Measurements from ENCODE around the gene FCGR2B. TPM values are rescaled to one million over a fixed set of nuclear protein-coding genes. Genes with fewer than 3 reads are reported as not detected.

Gene FCGR2B
- total and polyA plus RNA-seq, 8 donors = 0.43 to 24.1 (median 0.64) TPM

DNA sequence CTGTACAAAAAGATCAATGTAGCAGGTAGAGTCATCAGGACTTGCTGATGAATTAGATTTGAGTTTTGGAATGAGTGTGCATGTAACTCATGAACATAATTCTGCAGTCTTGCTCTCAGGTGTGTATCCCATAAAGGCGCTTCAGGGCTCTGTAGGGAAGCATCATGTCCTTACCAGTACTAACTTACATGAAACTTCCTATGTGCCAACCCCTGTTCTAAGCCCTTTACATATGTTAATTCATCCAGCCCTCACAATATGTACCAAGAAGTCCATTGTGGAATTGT lies 56.3 kb downstream of the FCGR2B start:
- Histone ChIP-seq H3K4me3 (no peak overlapping the region), H3K36me3 (no peaks in the 10 kb centered on the region), H3K27ac (no peak overlapping the region), H3K9me3 (no peaks in the 10 kb centered on the region), H3K27me3 (peaks cover 0 to 72% of the 10 kb centered on the region in 2 donors), H3K4me1 (peaks cover 0 to 4% of the 10 kb centered on the region in 2 donors)
- TF ChIP-seq, protein P1, sequence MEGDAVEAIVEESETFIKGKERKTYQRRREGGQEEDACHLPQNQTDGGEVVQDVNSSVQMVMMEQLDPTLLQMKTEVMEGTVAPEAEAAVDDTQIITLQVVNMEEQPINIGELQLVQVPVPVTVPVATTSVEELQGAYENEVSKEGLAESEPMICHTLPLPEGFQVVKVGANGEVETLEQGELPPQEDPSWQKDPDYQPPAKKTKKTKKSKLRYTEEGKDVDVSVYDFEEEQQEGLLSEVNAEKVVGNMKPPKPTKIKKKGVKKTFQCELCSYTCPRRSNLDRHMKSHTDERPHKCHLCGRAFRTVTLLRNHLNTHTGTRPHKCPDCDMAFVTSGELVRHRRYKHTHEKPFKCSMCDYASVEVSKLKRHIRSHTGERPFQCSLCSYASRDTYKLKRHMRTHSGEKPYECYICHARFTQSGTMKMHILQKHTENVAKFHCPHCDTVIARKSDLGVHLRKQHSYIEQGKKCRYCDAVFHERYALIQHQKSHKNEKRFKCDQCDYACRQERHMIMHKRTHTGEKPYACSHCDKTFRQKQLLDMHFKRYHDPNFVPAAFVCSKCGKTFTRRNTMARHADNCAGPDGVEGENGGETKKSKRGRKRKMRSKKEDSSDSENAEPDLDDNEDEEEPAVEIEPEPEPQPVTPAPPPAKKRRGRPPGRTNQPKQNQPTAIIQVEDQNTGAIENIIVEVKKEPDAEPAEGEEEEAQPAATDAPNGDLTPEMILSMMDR (IDR thresholded peaks at IDR 0.05) = no peak
- ATAC-seq = no peak
- DNase-seq = no peak
- intact Hi-C loops (cut with DNase I) = no loop called here

DNA sequence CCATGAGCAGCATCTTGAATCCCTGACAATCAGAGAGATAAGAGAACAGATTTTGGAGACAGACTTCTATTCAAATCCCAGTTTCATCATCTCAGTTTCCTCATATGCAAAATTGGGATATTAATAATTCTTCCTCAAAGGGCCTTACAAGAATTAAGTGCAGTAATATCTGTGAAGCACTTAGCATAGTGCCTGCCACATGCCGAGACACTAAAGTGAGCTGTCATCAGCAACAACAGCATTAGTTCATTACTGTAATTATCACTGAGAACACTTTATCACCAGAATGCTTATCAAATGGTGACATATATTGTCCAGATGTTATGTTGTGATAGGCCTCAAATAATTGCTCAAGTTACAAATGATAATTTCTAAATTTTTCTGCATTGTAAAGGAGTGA lies 57.5 kb downstream of the FCGR2B start:
- Histone ChIP-seq H3K27me3 (peaks cover 3 to 72% of the 10 kb centered on the region in 2 donors), H3K4me1 (peaks cover 0 to 7% of the 10 kb centered on the region in 2 donors), H3K4me3 (no peak overlapping the region), H3K36me3 (no peaks in the 10 kb centered on the region), H3K9me3 (no peaks in the 10 kb centered on the region), H3K27ac (no peak overlapping the region)
- ATAC-seq (no peak), DNase-seq (no peak)
- TF ChIP-seq, protein P1 (IDR thresholded peaks at IDR 0.05) = no peak
- intact Hi-C loops (cut with DNase I) = no loop called here

DNA sequence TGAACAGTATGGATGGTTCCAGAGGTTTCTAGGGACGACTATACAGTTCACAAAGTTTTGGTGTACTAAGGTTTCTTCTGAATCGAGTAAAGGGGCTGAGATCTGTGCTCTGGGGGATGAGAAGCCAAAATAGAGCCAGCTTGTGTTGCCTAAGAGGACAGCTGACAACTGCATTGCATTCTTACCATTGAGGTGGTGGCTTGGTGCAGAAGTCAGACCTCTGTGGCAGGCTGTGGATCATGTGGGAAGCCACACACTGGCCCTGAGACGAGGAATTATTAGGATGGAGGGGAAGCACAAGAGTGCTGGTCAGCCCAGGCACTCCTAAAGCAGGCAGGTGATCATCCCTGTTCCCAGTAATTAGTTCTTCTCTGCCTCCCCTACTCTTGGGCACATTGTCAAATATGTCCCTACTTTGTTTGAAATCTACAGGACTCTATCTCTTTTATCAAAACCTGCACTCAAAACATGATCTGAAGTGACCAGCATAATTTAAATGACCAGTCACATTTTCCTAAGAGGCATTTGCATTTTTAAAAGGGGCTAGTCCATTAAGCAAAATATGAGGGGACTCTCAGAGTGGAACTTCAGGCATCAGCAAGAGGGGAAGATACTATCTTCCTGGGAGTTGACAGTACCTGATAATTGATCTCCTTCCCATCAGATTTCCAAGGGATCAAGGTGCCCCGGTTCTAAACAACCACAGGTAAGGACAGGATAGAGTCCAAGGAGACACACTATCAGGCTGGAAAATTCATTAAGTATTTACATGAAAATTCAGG lies 58.2 kb downstream of the FCGR2B start, which contains the start of gene FCRLB:
Gene FCRLB, plus strand, starts transcription at position 589 of the 782 bp plus-strand sequence. CDS start 1,129 bp downstream, outside the sequence.
- TF ChIP-seq, protein P1 (IDR thresholded peaks at IDR 0.05) = no peak
- H3K4me1 ChIP-seq = peaks cover 0 to 14% of the 10 kb centered on the region in 2 donors
- H3K36me3 ChIP-seq = no peaks in the 10 kb centered on the region
- ATAC-seq (no peak), DNase-seq (no peak)
- no peak within 1 kb of the TSS for H3K27ac ChIP-seq
- intact Hi-C loops (cut with DNase I) = no loop called here
- H3K9me3 ChIP-seq = no peaks in the 10 kb centered on the region
- peaks cover 3 to 72% of the 10 kb centered on the region in 2 donors for H3K27me3 ChIP-seq
- H3K4me3 ChIP-seq = no peak within 1 kb of the TSS

DNA sequence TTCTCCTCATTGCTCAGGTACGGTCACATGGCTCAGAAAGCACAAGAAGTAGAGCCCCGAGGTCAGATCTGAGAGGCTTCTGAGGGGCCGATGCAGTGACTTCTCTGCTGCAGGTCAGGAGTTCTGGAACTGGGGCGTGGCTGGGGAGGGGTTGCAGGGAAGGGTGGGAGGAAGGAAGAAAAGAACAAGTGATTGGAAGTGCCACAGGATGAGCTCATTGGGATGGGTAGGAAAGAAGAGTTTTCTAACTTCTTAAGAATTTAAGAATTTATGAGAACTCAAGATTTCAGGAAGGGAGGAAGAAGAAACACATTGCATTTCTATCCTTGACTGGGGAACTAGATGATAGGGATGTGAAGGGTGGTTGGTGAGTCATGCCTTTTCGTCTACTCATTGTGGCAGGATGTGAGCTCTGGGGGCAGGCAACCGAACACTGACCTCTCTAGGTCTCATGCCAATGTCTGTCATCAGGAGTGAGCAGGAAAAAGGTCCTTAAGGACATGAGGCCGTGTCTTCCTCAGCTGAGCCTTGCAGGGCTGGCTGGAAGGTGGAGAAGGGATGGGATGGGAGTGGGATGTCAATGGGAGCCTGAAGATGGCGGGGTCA lies 58.9 kb downstream of the FCGR2B start:
- Histone ChIP-seq H3K27ac (no peak overlapping the region), H3K36me3 (no peaks in the 10 kb centered on the region), H3K4me3 (no peak overlapping the region), H3K27me3 (peaks cover 3 to 72% of the 10 kb centered on the region in 2 donors), H3K4me1 (peaks cover 0 to 21% of the 10 kb centered on the region in 2 donors), H3K9me3 (no peaks in the 10 kb centered on the region)
- DNase-seq (peak in 1 of 4 donors; percentile 46), ATAC-seq (no peak)
- TF ChIP-seq, protein P1 (IDR thresholded peaks at IDR 0.05) = no peak
- intact Hi-C loops (cut with DNase I) = no loop called here

DNA sequence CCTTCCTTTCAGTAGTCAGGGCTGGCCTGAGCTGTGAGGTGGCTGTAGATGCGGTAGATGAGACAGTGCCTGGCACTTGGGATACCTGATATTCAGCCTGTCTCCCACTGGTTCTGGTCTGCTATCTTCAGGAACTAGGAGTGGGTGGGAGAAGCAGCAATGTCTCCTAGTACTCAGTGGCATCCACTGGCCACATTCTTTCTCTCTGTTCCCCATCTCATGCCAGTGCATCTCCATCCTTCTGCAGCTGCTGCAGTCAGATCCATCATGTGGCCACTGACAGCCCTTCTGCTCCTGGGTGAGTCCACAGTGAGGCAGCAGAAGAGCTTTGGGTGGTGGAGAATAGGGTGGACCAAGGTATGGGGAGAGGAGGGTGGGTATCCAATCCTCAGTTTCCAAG lies 59.5 kb downstream of the FCGR2B start:
- no peak for DNase-seq
- intact Hi-C loops (cut with DNase I) = no loop called here
- H3K27me3 ChIP-seq = peaks cover 3 to 72% of the 10 kb centered on the region in 2 donors
- no peak overlapping the region for H3K27ac ChIP-seq
- no peak overlapping the region for H3K4me3 ChIP-seq
- no peaks in the 10 kb centered on the region for H3K9me3 ChIP-seq
- no peaks in the 10 kb centered on the region for H3K36me3 ChIP-seq
- TF ChIP-seq, protein P1 (IDR thresholded peaks at IDR 0.05) = no peak
- no peak for ATAC-seq
- H3K4me1 ChIP-seq = peaks cover 0 to 25% of the 10 kb centered on the region in 2 donors
